ENCODE measurements around the gene GEN1. TPM values are rescaled to one million over a fixed set of nuclear protein-coding genes. Genes with fewer than 3 reads are reported as not detected.

The GEN1 gene
- total RNA-seq, 1 experiment from 2014 or later, result 29.6 TPM

- H3K9me3 Mint-ChIP-seq (ENCODE audit: low read depth, unreplicated experiment), result no peaks in the 10 kb centered on the region
Observed at GRCh38 chr2:17719562-17720371, 34.2 kb upstream of the GEN1 start.

GRCh38 chr2:17728210-17728609 lies 25.7 kb upstream of the GEN1 start:
- H3K36me3 Mint-ChIP-seq (ENCODE audit: insufficient read depth, unreplicated experiment), result no peaks in the 10 kb centered on the region
- no peak overlapping the region for H3K27ac Mint-ChIP-seq (ENCODE audit: unreplicated experiment)
- BruUV-seq (replicated peaks), result no TSS peak
- DNase-seq, result no peak
- no peaks in the 10 kb centered on the region for H3K27me3 Mint-ChIP-seq (ENCODE audit: unreplicated experiment)
- CTCF ChIA-PET, result no interaction called here
- intact Hi-C loops (cut with micrococcal nuclease; ENCODE audit: unreplicated experiment), result no loop called here
- no peaks in the 10 kb centered on the region for H3K9me3 Mint-ChIP-seq (ENCODE audit: low read depth, unreplicated experiment)
- no peak overlapping the region for H3K4me3 Mint-ChIP-seq (ENCODE audit: low read depth, unreplicated experiment)
- TF ChIP-seq, protein P1, sequence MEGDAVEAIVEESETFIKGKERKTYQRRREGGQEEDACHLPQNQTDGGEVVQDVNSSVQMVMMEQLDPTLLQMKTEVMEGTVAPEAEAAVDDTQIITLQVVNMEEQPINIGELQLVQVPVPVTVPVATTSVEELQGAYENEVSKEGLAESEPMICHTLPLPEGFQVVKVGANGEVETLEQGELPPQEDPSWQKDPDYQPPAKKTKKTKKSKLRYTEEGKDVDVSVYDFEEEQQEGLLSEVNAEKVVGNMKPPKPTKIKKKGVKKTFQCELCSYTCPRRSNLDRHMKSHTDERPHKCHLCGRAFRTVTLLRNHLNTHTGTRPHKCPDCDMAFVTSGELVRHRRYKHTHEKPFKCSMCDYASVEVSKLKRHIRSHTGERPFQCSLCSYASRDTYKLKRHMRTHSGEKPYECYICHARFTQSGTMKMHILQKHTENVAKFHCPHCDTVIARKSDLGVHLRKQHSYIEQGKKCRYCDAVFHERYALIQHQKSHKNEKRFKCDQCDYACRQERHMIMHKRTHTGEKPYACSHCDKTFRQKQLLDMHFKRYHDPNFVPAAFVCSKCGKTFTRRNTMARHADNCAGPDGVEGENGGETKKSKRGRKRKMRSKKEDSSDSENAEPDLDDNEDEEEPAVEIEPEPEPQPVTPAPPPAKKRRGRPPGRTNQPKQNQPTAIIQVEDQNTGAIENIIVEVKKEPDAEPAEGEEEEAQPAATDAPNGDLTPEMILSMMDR (IDR thresholded peaks at IDR 0.05; ENCODE audit: unreplicated experiment), result no peak
- H3K4me1 Mint-ChIP-seq (ENCODE audit: low read depth, unreplicated experiment), result no peaks in the 10 kb centered on the region

More at GRCh38 chr2:17719562-17720371, 34.2 kb upstream of the GEN1 start:
- DNase-seq, result no peak
- Mint-ChIP-seq H3K36me3 (ENCODE audit: insufficient read depth, unreplicated experiment) (no peaks in the 10 kb centered on the region), H3K27ac (ENCODE audit: unreplicated experiment) (no peak overlapping the region), H3K27me3 (ENCODE audit: unreplicated experiment) (no peaks in the 10 kb centered on the region), H3K4me1 (ENCODE audit: low read depth, unreplicated experiment) (no peaks in the 10 kb centered on the region), H3K4me3 (ENCODE audit: low read depth, unreplicated experiment) (no peak overlapping the region)
- BruUV-seq (replicated peaks), result no TSS peak
- TF ChIP-seq, protein P1 (IDR thresholded peaks at IDR 0.05; ENCODE audit: unreplicated experiment), result peak; percentile 57
- CTCF ChIA-PET, result no interaction called here
- intact Hi-C loops (cut with micrococcal nuclease; ENCODE audit: unreplicated experiment), result loop anchor here (2.0 kb wide), 1 partner anchor 111 kb away; no protein-coding TSS in a partner anchor

- CTCF ChIA-PET, result no interaction called here
Observed at GRCh38 chr2:17729880-17730279, 24.1 kb upstream of the GEN1 start.

GRCh38 chr2:17733599-17733998 lies 20.3 kb upstream of the GEN1 start:
- peaks cover 5% of the 10 kb centered on the region for H3K36me3 Mint-ChIP-seq (ENCODE audit: insufficient read depth, unreplicated experiment)
- TF ChIP-seq, protein P1 (IDR thresholded peaks at IDR 0.05; ENCODE audit: unreplicated experiment), result no peak
- no peak overlapping the region for H3K27ac Mint-ChIP-seq (ENCODE audit: unreplicated experiment)
- BruUV-seq (replicated peaks), result no TSS peak
- H3K27me3 Mint-ChIP-seq (ENCODE audit: unreplicated experiment), result no peaks in the 10 kb centered on the region
- H3K9me3 Mint-ChIP-seq (ENCODE audit: low read depth, unreplicated experiment), result no peaks in the 10 kb centered on the region
- CTCF ChIA-PET, result no interaction called here
- no peak for DNase-seq
- no peak overlapping the region for H3K4me3 Mint-ChIP-seq (ENCODE audit: low read depth, unreplicated experiment)
- no peaks in the 10 kb centered on the region for H3K4me1 Mint-ChIP-seq (ENCODE audit: low read depth, unreplicated experiment)
- intact Hi-C loops (cut with micrococcal nuclease; ENCODE audit: unreplicated experiment), result no loop called here

More at GRCh38 chr2:17729880-17730279, 24.1 kb upstream of the GEN1 start:
- no peak overlapping the region for H3K27ac Mint-ChIP-seq (ENCODE audit: unreplicated experiment)
- BruUV-seq (replicated peaks), result no TSS peak
- TF ChIP-seq, protein P1 (IDR thresholded peaks at IDR 0.05; ENCODE audit: unreplicated experiment), result no peak
- no peaks in the 10 kb centered on the region for H3K9me3 Mint-ChIP-seq (ENCODE audit: low read depth, unreplicated experiment)
- intact Hi-C loops (cut with micrococcal nuclease; ENCODE audit: unreplicated experiment), result no loop called here
- H3K36me3 Mint-ChIP-seq (ENCODE audit: insufficient read depth, unreplicated experiment), result no peaks in the 10 kb centered on the region
- no peaks in the 10 kb centered on the region for H3K27me3 Mint-ChIP-seq (ENCODE audit: unreplicated experiment)
- no peaks in the 10 kb centered on the region for H3K4me1 Mint-ChIP-seq (ENCODE audit: low read depth, unreplicated experiment)
- no peak for DNase-seq
- no peak overlapping the region for H3K4me3 Mint-ChIP-seq (ENCODE audit: low read depth, unreplicated experiment)

All from Calu3 (cell line).